ENCODE results near the gene SYTL4.

SYTL4 gene

GRCh38 chrX:100642290-100642689 lies 89.6 kb downstream of the SYTL4 start:
- no peaks in the 10 kb centered on the region for H3K4me1 ChIP-seq (ENCODE audit: control insufficient read depth in 1 of 2, insufficient read depth in 1 of 2, low read depth in 1 of 2, low read length in 1 of 2)

DNA sequence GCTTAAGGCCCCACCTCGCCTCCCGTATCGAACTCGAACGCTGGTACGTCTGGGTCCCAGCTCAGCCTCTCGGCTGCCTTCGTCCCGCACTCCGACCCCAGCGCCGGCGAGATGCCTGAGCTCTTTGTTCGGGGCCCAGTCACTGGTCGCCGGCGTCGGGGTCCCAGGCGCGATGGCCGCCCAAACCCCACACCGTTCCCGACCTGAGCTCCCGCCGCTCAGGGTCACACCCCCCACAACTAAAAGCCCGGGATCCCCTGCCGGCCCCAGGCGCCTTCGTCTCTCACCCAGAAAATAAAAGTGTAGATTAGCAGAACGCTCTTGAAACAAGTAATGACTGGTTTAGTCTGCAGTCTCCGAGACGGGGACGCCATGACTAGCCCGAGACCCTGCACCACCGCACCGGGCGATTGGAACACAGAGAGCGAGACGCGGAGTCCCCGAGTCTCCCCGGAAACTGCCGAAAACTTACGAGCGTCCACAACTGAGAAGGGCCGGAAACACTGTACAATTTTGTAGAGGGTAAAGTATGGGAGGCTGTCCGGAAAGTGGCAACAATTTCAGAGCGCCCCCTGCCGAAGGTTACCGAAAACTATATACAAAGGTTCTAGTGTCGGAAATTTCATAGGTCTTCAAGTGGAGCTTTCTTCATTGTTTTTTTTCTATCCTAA lies 95.5 kb downstream of the SYTL4 start, which contains the start of gene TSPAN6:
TSPAN6 (minus strand) TSS at position 486 of the 671 bp plus-strand sequence; CDS start at position 374, 112 bp downstream.
- H3K9me3 ChIP-seq: no peaks in the 10 kb centered on the region
- no peak within 1 kb of the TSS for H3K27ac ChIP-seq
- no peaks in the 10 kb centered on the region for H3K4me1 ChIP-seq (ENCODE audit: control insufficient read depth in 1 of 2, insufficient read depth in 1 of 2, low read depth in 1 of 2, low read length in 1 of 2)
- H3K36me3 ChIP-seq: no peaks in the 10 kb centered on the region
- H3K4me3 ChIP-seq (ENCODE audit: low read depth in 1 of 2, low read length in 1 of 2): no peak within 1 kb of the TSS
- TF ChIP-seq CTCF (IDR thresholded peaks at IDR 0.05): no peak
- H3K27me3 ChIP-seq: peaks cover 70% of the 10 kb centered on the region

More at GRCh38 chrX:100642290-100642689, 89.6 kb downstream of the SYTL4 start:
- H3K27me3 ChIP-seq: peaks cover 27% of the 10 kb centered on the region
- no peak overlapping the region for H3K27ac ChIP-seq
- no peaks in the 10 kb centered on the region for H3K36me3 ChIP-seq
- no peaks in the 10 kb centered on the region for H3K9me3 ChIP-seq
- no peak overlapping the region for H3K4me3 ChIP-seq (ENCODE audit: low read depth in 1 of 2, low read length in 1 of 2)
- TF ChIP-seq CTCF (IDR thresholded peaks at IDR 0.05): no peak

DNA sequence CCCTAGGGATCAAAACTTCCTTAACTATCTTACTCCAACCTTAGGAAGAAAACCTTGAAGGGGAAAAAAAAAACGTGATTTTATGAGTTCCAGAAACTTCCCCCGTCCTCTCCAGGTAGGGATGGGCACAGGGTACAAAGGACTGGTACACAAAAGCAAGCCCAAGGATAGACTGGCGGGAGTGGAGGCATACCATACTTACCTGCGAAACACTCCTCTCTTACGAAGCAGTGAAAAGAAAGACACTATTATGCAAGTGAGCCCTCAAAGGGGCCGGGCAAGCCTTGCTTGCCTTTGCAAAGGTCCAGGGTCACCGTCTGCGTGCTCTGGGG lies 96.0 kb downstream of the SYTL4 start:
- Histone ChIP-seq H3K27ac (no peak overlapping the region), H3K27me3 (peaks cover 72% of the 10 kb centered on the region)
- no peak for TF ChIP-seq CTCF (IDR thresholded peaks at IDR 0.05)

GRCh38 chrX:100635040-100635439 lies 96.9 kb downstream of the SYTL4 start:
- H3K27me3 ChIP-seq: peaks cover 80% of the 10 kb centered on the region
- no peaks in the 10 kb centered on the region for H3K4me1 ChIP-seq (ENCODE audit: control insufficient read depth in 1 of 2, insufficient read depth in 1 of 2, low read depth in 1 of 2, low read length in 1 of 2)
- H3K9me3 ChIP-seq: no peaks in the 10 kb centered on the region
- H3K4me3 ChIP-seq (ENCODE audit: low read depth in 1 of 2, low read length in 1 of 2): no peak overlapping the region
- no peak overlapping the region for H3K27ac ChIP-seq
- no peaks in the 10 kb centered on the region for H3K36me3 ChIP-seq
- no peak for TF ChIP-seq CTCF (IDR thresholded peaks at IDR 0.05)

More for the DNA sequence above, 96.0 kb downstream of the SYTL4 start:
- Histone ChIP-seq H3K9me3 (no peaks in the 10 kb centered on the region), H3K4me3 (ENCODE audit: low read depth in 1 of 2, low read length in 1 of 2) (no peak overlapping the region), H3K36me3 (no peaks in the 10 kb centered on the region), H3K4me1 (ENCODE audit: control insufficient read depth in 1 of 2, insufficient read depth in 1 of 2, low read depth in 1 of 2, low read length in 1 of 2) (no peaks in the 10 kb centered on the region)

DNA sequence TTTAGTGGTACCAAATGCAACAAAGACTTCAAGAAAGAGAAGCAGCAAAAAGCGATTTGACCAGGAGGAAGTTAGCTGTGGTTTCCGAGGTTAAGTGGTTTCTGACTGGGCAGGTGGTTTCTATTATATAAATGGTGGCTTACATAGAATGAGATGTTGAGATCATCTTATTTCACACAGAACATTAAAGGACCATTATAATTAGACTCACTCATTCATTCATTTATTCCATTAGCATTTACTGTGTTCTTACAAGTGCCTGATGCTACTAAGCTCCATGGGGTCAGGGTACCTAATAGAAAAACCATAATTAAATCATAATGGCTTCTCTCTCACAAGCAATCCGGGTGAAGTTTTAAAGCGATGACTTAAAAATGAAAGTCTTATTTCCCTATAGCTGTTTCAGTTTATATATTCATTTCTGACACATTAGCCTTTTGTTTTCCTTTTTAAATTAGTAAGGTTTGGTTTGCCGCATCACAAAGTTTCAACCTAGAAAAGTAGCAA lies 105.9 kb downstream of the SYTL4 start:
- Histone ChIP-seq H3K4me3 (ENCODE audit: low read depth in 1 of 2, low read length in 1 of 2) (no peak overlapping the region), H3K36me3 (no peaks in the 10 kb centered on the region), H3K27me3 (peaks cover 32% of the 10 kb centered on the region)

More for the DNA sequence above, 105.9 kb downstream of the SYTL4 start:
- no peak for TF ChIP-seq CTCF (IDR thresholded peaks at IDR 0.05)
- Histone ChIP-seq H3K27ac (no peak overlapping the region), H3K4me1 (ENCODE audit: control insufficient read depth in 1 of 2, insufficient read depth in 1 of 2, low read depth in 1 of 2, low read length in 1 of 2) (no peaks in the 10 kb centered on the region), H3K9me3 (no peaks in the 10 kb centered on the region)
